Body of pancreas (tissue), 4 donors: Measurements from ENCODE around the gene SSR2.

ENCODE experiments used
- CTCF ChIP-seq, 7 experiments: fragments of 450-650 bp in 4 of 7; fragments of 200-600 bp in 3 of 7; sonication (generic) in 3 of 7; IDR thresholded peaks; one replicate each; pipeline ENCODE4 v1.5.1; 2016 to 2019; ENCODE audit warnings: antibody characterized with exemption in 7 of 7
- POLR2A ChIP-seq, 3 donors: fragments of 450-650 bp; IDR thresholded peaks; one replicate each; pipeline ENCODE4 v1.6.1; 2016; ENCODE audit warnings: antibody characterized with exemption in 3 of 3, mild to moderate bottlenecking in 2 of 3

GRCh38 chr1:155961937-155962336, 58.8 kb downstream of the SSR2 start:
- TF ChIP-seq CTCF (IDR thresholded peaks at IDR 0.05) (no peak), POLR2A (IDR thresholded peaks at IDR 0.05) (no peak)
